Stimulated activated CD4-positive, alpha-beta T cell treated with anti-CD3 and anti-CD28 coated beads, Interleukin-2, amount 100 ng/mL, for 4 hours (primary cell): ENCODE measurements around the gene LNP1.
"Not testable (repeated sequence)": the region's sequence is repeated elsewhere in the genome, so short reads cannot be mapped to it uniquely, and the experiment has no call there.

ENCODE experiments used
- DNase-seq: peaks from one replicate; pipeline ENCODE4 v3.0.0-alpha.2; 2020; ENCODE audit warnings: low read depth

The LNP1 gene

GRCh38 chr3:100478521-100478920, 77.2 kb downstream of the LNP1 start:
- not testable (repeated sequence) for DNase-seq

GRCh38 chr3:100480081-100480480, 78.7 kb downstream of the LNP1 start:
- DNase-seq = no peak

GRCh38 chr3:100482176-100482575, 80.8 kb downstream of the LNP1 start:
- DNase-seq = no peak

- no peak for DNase-seq
Measured at GRCh38 chr3:100483529-100483928, 82.2 kb downstream of the LNP1 start.

GRCh38 chr3:100486808-100487207, 85.5 kb downstream of the LNP1 start:
- no peak for DNase-seq

- DNase-seq = no peak
Measured at GRCh38 chr3:100489118-100489517, 87.8 kb downstream of the LNP1 start.

GRCh38 chr3:100492059-100493006, 91.0 kb downstream of the LNP1 start, which contains the start of gene TMEM45A:
TSS of gene TMEM45A (plus strand) at chr3:100492619. CDS start at chr3:100555212, 62,593 bp downstream.
- DNase-seq = peak; percentile 55

- no peak for DNase-seq
Measured at GRCh38 chr3:100496711-100497261, 95.4 kb downstream of the LNP1 start.

- DNase-seq = no peak
Measured at GRCh38 chr3:100499651-100500050, 98.3 kb downstream of the LNP1 start.

GRCh38 chr3:100500320-100500880, 99.1 kb downstream of the LNP1 start:
- DNase-seq = no peak

- DNase-seq = no peak
Measured at GRCh38 chr3:100503448-100503847, 102.1 kb downstream of the LNP1 start.
